Nephron progenitor cell (in vitro differentiated cells): Measurements from ENCODE around the gene MSN.

ENCODE experiments used
- DNase-seq: peaks from one replicate; pipeline ENCODE4 v3.0.0; 2021
- H3K27ac Mint-ChIP-seq: 2 replicates; pipeline ENCODE4 v1.8.0; 2021; ENCODE audit warnings: mild to moderate bottlenecking, moderate library complexity, mixed read lengths
- H3K27me3 Mint-ChIP-seq: 2 replicates; pipeline ENCODE4 v1.8.0; 2021; ENCODE audit warnings: mild to moderate bottlenecking, low read depth, mixed read lengths; ENCODE audit not compliant: poor library complexity
- H3K36me3 Mint-ChIP-seq: 2 replicates; pipeline ENCODE4 v1.8.0; 2021; ENCODE audit warnings: low read depth, mixed read lengths
- H3K4me1 Mint-ChIP-seq: 2 replicates; pipeline ENCODE4 v1.8.0; 2021; ENCODE audit warnings: mixed read lengths
- H3K4me3 Mint-ChIP-seq: 2 replicates; pipeline ENCODE4 v1.8.0; 2021; ENCODE audit warnings: mild to moderate bottlenecking, moderate library complexity, mixed read lengths
- H3K9me3 Mint-ChIP-seq: 2 replicates; pipeline ENCODE4 v1.8.0; 2021; ENCODE audit warnings: mild to moderate bottlenecking, moderate library complexity, mixed read lengths
- TF ChIP-seq, protein P1 (sequence below): fragments of 200-600 bp; sonication (generic); IDR thresholded peaks from 2 replicates; pipeline ENCODE4 v1.5.0; 2021; ENCODE audit warnings: antibody characterized with exemption

The MSN gene

GRCh38 chrX:65745992-65746391 lies 78.5 kb downstream of the MSN start:
- TF ChIP-seq, protein P1, sequence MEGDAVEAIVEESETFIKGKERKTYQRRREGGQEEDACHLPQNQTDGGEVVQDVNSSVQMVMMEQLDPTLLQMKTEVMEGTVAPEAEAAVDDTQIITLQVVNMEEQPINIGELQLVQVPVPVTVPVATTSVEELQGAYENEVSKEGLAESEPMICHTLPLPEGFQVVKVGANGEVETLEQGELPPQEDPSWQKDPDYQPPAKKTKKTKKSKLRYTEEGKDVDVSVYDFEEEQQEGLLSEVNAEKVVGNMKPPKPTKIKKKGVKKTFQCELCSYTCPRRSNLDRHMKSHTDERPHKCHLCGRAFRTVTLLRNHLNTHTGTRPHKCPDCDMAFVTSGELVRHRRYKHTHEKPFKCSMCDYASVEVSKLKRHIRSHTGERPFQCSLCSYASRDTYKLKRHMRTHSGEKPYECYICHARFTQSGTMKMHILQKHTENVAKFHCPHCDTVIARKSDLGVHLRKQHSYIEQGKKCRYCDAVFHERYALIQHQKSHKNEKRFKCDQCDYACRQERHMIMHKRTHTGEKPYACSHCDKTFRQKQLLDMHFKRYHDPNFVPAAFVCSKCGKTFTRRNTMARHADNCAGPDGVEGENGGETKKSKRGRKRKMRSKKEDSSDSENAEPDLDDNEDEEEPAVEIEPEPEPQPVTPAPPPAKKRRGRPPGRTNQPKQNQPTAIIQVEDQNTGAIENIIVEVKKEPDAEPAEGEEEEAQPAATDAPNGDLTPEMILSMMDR = no peak
- Mint-ChIP-seq H3K9me3 (peaks cover 27% of the 10 kb centered on the region), H3K36me3 (peaks cover 7% of the 10 kb centered on the region), H3K27me3 (no peaks in the 10 kb centered on the region), H3K4me3 (no peak overlapping the region), H3K4me1 (no peaks in the 10 kb centered on the region), H3K27ac (no peak overlapping the region)
- no peak for DNase-seq

DNA sequence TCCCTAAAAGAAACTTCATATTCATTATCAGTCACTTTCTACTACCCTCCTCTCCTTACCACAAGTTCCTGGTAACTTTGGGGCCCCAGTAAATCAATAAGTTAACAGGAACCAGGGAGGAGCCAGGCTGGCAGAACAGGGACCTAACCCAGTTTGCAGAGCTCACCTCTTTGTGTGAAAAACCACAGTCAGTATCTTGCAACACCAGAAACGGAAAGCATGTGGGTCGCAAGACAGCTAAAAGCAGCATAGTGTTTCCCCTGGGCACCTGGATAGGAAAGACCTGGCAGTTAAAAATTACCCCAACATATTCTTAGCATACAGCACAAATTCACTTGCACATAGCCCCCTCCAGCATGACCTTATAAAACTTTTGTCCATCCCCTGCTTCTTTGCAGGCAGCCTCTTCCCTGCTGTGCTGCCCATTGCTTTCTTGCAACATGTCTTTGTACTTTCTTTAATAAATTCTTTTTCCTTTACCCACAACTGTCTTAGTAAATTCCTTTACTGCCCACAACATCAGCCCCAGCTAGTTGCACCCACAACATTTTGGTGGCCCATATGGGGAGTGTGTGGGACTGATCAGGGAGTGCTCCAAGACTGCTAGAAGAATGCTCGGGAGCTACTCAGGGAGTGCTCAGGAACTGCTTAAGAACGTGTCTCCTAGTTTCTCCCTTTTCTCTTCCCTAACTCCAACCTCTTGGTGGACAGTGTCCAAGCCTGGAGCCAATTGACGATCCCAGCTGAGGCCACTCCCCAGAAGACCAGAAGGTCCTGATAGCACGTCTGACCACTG lies 83.4 kb downstream of the MSN start:
- Mint-ChIP-seq H3K4me3 (no peak overlapping the region), H3K36me3 (peaks cover 3% of the 10 kb centered on the region), H3K27ac (no peak overlapping the region), H3K9me3 (peaks cover 63% of the 10 kb centered on the region), H3K4me1 (peaks cover 4% of the 10 kb centered on the region), H3K27me3 (no peaks in the 10 kb centered on the region)
- DNase-seq = no peak
- TF ChIP-seq, protein P1 = no peak

- Mint-ChIP-seq H3K4me1 (peaks cover 6% of the 10 kb centered on the region), H3K27me3 (no peaks in the 10 kb centered on the region), H3K9me3 (peaks cover 64% of the 10 kb centered on the region), H3K36me3 (peaks cover 3% of the 10 kb centered on the region), H3K27ac (no peak overlapping the region), H3K4me3 (no peak overlapping the region)
- TF ChIP-seq, protein P1 = no peak
- no peak for DNase-seq
Observed at GRCh38 chrX:65751519-65751918, 84.1 kb downstream of the MSN start.

DNA sequence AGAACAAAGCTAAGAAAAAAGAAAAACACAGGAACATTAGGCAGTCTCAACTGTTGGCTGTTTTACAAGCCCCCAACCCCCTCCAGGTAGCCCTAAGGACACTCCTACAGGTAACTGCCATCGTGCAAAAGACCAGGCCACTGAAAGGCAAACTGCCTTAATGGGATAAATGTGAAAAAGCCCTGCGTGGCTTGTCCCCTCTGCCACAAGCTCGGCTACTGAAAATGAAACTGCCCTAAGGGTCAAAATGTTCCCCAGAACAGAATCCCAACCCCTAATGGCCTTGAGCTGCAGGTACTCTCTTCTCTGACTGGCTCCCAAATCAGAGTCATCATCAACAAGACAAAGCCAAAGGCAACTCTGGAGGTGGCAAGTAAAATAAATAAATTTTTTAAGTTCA lies 84.8 kb downstream of the MSN start:
- TF ChIP-seq, protein P1 = no peak
- H3K27ac Mint-ChIP-seq = no peak overlapping the region
- H3K9me3 Mint-ChIP-seq = peaks cover 60% of the 10 kb centered on the region

GRCh38 chrX:65755786-65756185 lies 88.3 kb downstream of the MSN start:
- Mint-ChIP-seq H3K4me3 (no peak overlapping the region), H3K27ac (no peak overlapping the region), H3K36me3 (peaks cover 3% of the 10 kb centered on the region), H3K27me3 (no peaks in the 10 kb centered on the region), H3K9me3 (peaks cover 74% of the 10 kb centered on the region), H3K4me1 (peaks cover 6% of the 10 kb centered on the region)
- TF ChIP-seq, protein P1 = no peak
- DNase-seq = no peak

More for the DNA sequence above, 84.8 kb downstream of the MSN start:
- peaks cover 3% of the 10 kb centered on the region for H3K36me3 Mint-ChIP-seq
- H3K4me3 Mint-ChIP-seq = no peak overlapping the region
- H3K27me3 Mint-ChIP-seq = no peaks in the 10 kb centered on the region
- no peak for DNase-seq
- peaks cover 6% of the 10 kb centered on the region for H3K4me1 Mint-ChIP-seq

- Mint-ChIP-seq H3K36me3 (no peaks in the 10 kb centered on the region), H3K4me1 (peaks cover 6% of the 10 kb centered on the region), H3K9me3 (peaks cover 73% of the 10 kb centered on the region), H3K27me3 (no peaks in the 10 kb centered on the region), H3K27ac (no peak overlapping the region), H3K4me3 (no peak overlapping the region)
- TF ChIP-seq, protein P1 = no peak
- DNase-seq = no peak
Observed at GRCh38 chrX:65757943-65758342, 90.5 kb downstream of the MSN start.
